LoVo (cell line): Measurements from ENCODE around the gene AZU1.
A peak's percentile ranks its signal among the peaks of the same experiment; 100 is the strongest.

Experiments
- DNase-seq: peaks from one replicate; pipeline ENCODE4 v3.0.0-alpha.2; 2016; ENCODE audit warnings: low spot score

AZU1 gene

GRCh38 chr19:797528-798414, 29.9 kb upstream of the AZU1 start:
- peak; percentile 90 for DNase-seq

GRCh38 chr19:798415-799075, 29.1 kb upstream of the AZU1 start:
- peak; percentile 28 for DNase-seq

GRCh38 chr19:799076-799881, 28.4 kb upstream of the AZU1 start:
- DNase-seq = no peak

- DNase-seq = no peak
Measured at GRCh38 chr19:800360-801029, 27.1 kb upstream of the AZU1 start.

DNA sequence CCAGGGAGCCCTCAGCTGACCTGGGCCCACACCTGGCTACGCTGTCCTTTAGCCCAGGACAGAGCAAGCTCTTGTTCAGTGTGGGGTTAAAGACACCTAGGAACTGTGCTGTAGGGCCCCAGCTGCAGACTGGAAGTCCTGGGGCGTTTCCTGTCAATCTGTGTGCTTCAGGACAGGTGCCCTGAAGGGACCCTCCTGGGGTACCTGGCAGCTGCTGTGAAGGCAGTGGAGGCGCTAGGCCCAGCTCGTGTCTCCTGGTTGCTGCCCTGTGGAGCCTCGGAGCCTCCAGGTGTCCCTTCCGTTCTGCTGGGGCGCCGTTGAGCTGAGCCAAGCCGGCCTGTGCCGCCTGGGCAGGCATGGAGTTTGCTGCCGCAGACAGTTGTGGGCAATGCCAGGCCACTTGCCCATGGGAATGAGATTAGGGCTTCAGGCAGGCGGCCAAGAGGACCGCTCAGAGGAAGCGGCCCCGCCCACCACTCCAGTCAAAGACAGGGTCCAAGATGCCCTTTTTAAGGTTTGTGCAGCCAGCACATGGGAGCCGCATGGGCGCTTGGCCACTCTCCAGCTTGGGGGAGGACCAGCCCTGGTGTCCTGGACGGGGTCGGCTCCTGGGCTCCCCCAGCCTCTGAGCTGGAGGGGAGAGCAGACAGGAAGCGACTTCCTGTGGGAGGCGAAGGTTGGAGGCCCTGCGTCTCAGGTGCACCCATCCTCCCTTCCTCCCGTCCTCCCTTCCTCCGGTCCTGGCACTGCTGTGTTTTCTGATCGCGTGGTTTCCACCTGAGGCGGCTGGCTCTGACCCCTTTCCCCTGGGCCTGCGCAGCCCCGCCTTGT, 26.4 kb upstream of the AZU1 start:
- no peak for DNase-seq

- DNase-seq = no peak
Measured at GRCh38 chr19:801861-802497, 25.7 kb upstream of the AZU1 start.

DNA sequence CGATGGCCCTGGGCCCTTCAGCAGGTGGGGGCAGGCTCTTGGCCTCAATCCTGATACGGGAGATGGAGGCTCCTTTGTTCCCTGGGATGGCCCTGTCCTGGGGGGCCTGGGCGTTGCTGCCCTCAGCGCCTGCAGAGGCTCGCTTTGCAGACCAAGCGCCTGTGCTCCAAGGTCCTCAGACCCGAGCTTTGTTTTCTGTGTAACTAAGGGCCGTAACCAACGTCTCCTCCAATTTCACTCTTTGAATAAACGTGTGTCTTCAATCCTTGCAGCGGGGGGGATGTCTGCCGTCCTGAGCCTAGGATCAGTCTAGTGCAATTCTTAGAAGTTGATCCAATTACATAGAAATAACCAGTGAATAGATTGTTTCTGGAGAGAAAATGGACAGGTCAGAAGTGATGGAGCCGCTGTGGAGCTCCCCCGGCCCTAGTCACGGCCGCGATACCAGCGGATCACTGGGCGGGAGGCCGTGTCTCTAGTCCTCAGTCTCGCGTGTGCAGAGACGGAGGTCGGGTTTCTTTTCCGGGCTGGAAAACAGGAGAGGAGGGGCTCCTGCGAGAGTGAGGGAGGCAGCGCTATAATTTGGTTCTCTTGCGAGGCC, 25.0 kb upstream of the AZU1 start:
- DNase-seq = no peak

DNA sequence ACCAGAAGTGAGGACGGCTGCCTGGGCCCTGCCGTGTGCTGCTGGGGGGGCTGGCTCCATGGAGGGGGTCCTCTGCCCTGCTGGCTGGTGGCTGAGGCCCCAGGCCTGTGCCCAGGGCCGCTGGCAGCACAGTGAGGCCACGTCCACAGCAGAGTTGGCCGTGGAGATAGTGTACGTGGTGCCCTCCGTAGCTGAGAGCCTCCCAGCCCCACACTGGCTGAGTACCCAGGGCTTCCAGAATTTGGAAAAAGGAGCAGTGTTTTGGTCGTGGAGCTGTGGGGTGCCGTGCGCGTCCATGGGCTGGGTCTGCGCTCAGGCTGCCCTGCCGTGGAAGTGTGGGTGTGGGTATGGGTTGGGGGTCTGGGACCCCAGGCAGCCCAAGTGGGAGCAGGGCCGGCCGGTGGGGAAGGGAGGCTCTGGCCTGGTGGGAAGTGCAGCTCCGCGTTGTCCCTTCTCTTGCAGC, 24.5 kb upstream of the AZU1 start:
- no peak for DNase-seq

DNA sequence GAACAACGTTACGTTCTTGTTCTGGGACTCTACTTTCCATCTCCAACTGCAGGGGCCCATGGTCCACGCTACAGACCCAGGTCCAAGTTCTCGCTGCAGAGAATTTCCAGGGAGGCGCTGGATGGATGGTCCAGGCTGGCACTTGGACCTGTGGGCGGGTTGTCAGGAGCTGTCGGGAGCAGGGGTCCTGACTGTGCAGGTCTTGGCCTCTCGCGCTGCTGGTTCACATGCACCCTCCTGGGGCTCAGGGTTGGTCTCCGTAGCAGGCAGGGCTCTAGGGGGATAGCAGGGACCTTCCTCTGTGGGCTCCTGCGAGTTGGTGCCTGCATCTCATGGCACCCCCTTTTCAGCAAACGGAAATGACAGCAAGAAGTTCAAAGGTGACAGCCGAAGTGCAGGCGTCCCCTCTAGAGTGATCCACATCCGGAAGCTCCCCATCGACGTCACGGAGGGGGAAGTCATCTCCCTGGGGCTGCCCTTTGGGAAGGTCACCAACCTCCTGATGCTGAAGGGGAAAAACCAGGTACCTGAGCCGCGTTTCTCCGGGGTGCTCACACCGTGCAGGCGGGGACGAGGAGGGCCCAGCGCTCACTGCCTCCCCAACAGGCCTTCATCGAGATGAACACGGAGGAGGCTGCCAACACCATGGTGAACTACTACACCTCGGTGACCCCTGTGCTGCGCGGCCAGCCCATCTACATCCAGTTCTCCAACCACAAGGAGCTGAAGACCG, 23.8 kb upstream of the AZU1 start:
- DNase-seq = no peak

- DNase-seq = no peak
Measured at GRCh38 chr19:804419-805165, 23.0 kb upstream of the AZU1 start.

DNA sequence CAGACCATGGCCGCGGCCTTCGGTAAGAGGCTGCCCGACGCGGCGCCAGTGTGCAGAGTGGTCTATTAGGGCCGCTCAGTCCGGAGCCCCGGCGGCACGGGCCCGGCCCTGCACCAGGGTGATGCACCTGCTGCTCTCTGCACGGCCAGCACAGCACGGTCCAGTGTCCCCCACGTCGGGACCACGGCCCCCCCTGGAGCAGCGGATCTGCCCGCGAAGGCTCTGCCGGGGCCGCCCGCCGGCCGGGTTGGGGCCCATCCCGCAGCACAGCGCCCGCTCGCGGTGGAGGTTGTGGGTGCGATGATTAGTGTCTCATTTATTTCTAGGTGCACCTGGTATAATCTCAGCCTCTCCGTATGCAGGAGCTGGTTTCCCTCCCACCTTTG, 22.5 kb upstream of the AZU1 start:
- no peak for DNase-seq

DNA sequence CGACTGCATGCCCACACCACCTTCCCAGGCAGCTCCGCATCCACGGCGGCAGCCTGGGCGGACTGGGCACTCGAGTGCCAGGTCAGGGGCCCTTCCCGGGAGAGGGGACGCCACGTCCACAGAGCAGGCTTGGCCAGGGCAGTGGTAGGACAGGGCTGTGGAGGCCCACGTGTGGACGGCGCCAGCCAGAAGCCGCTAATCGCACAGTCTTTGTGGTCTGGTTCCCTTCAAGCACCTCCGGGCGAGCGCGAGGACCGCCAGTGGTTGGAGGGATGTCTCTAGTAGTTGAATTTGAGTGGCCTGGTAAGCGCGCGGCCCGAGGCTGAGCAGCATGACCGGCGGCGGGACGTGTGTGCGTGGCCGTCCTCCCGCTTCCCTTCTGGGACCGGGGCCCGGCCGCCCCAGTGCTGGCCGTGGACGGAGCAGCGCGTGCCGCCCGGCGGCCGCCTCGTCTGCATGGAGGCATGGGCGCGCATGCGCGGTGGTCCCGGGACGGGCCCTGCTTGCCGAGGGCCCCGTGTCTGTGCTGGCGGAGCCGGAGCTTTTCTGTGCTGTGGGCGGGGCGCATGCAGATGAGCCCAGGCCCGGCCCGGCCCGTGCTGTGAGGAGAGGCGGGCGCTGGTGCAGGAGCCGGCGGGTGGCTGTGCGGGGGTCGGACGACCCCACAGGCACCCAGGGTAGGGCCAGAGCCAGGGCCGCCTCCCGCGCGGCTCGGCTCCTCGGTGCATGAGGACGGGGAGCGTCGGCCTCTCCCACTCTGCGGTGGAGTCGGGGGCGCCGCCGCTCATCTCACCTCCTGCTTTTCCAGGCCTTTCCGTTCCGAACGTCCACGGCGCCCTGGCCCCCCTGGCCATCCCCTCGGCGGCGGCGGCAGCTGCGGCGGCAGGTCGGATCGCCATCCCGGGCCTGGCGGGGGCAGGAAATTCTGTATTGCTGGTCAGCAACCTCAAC, 21.8 kb upstream of the AZU1 start:
- DNase-seq = no peak

DNA sequence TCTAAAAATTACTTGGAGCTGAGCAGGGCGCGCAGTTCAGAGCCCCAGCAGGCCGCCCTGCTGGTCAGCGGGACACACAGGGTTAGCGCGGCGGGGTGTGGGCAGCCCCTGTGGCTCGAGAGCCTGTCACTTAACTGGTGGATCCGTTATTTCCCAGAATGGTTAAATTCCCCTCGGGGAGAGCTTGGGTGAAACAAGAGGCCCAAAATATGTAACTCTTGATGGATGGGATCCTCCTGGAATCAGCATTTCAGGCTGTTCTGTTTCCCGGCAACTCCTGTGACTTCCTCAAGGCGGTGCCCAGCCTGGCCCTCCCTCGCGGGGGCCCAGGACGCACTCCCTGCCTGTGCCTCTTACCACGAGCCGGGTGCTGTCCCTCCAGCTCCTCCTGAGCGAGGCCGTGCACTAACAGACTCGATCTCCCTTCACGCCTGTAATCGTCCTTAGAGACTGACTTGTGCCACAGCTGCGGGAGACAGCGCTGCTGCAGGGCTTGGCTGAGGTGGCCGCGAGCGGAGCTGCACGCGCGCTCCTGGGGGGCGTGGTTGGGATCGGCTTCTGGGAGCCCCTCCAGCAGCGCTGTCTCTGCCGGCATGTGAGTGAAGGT, 20.7 kb upstream of the AZU1 start:
- no peak for DNase-seq

GRCh38 chr19:807627-808422, 19.8 kb upstream of the AZU1 start:
- DNase-seq = no peak

GRCh38 chr19:808423-808775, 19.2 kb upstream of the AZU1 start:
- no peak for DNase-seq

DNA sequence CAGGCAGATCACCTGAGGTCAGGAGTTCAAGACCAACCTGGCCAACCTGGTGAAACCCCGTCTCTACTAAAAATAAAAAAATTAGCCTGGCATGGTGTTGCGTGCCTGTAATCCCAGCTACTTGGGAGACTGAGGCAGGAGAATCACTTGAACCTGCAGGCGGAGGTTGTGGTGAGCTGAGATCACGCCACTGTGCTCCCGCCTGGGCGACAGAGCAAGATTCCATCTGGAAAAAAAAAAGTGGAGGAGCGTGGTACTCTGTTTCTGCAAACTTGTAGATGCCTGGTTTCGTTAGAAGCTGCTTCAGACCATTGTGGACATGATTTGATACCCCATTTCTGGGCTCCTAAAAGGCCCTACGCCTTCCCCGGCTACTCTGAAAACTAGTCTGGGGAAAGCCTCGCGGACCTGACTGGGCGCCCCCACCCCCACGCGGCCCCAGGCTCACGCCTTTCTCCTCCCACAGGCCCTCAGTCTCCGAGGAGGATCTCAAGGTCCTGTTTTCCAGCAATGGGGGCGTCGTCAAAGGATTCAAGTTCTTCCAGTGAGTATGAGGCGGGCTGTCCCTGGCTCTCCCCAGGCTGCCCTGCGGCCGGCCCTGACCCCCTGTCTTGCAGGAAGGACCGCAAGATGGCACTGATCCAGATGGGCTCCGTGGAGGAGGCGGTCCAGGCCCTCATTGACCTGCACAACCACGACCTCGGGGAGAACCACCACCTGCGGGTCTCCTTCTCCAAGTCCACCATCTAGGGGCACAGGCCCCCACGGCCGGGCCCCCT, 17.4 kb upstream of the AZU1 start:
- no peak for DNase-seq
